Measurements from ENCODE around the gene HNRNPUL2.

DNA sequence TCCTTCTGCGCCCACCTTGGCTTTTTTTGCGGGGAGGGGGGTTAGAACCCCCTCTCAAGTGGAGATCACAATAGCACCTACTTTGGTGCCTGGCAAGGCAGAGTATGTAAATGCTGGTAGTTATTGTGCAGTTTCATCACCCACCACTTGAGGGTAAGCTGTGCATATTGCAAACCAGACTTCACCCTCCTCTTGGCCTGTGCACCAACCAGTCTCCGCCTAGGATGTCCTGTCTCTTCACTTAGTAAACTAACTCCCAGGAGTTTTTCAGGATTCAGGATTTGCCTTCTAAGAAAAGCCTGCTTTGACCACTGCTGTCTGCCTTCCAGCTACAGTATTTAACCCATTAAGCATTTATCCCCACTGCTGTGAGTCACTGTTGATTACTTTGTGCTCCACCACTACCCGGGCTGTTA, 46.4 kb downstream of the HNRNPUL2 start:
- TF ChIP-seq RAD51 (IDR thresholded peaks at IDR 0.05; ENCODE audit: borderline replicate concordance, low read depth) (no peak), U2AF2 (optimal IDR thresholded peaks at IDR 0.05; ENCODE audit: low read depth, low read length) (no peak), RAD21 (CRISPR knock-in tag; conservative IDR thresholded peaks at IDR 0.05 in 1 of 2, IDR thresholded peaks at IDR 0.05 in 1 of 2) (peak; percentile 45 to 69), EZH2 (IDR thresholded peaks at IDR 0.05; ENCODE audit: borderline replicate concordance, low read depth, low read length) (no peak), ARID2 (IDR thresholded peaks at IDR 0.05) (no peak), HNRNPLL (IDR thresholded peaks at IDR 0.05; ENCODE audit: low read depth, low read length, poor library complexity, severe bottlenecking) (no peak), JUND (IDR thresholded peaks at IDR 0.05; ENCODE audit: borderline replicate concordance, low read depth, low read length) (0 out of 2 replicates have a peak, but pooled peaks have one; percentile 11), JUND (tag; IDR thresholded peaks at IDR 0.05; ENCODE audit: borderline replicate concordance, low read depth, low read length) (no peak; the same call in 2 of the 3 replicates), ZNF24 (IDR thresholded peaks at IDR 0.05) (no peak), JUN (IDR thresholded peaks at IDR 0.05; ENCODE audit: borderline replicate concordance, low read depth, low read length) (peak; percentile 14; the same call in 1 of the 2 replicates), JUN (CRISPR knock-in tag; IDR thresholded peaks at IDR 0.05; ENCODE audit: borderline replicate concordance) (no peak), MTA3 (IDR thresholded peaks at IDR 0.05; ENCODE audit: borderline replicate concordance) (no peak), PML (IDR thresholded peaks at IDR 0.05; ENCODE audit: low read length) (no peak)
- TF ChIP-seq, protein P1, sequence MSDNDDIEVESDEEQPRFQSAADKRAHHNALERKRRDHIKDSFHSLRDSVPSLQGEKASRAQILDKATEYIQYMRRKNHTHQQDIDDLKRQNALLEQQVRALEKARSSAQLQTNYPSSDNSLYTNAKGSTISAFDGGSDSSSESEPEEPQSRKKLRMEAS (CRISPR knock-in tag; IDR thresholded peaks at IDR 0.05) = no peak
- TF ChIP-seq, protein P2, sequence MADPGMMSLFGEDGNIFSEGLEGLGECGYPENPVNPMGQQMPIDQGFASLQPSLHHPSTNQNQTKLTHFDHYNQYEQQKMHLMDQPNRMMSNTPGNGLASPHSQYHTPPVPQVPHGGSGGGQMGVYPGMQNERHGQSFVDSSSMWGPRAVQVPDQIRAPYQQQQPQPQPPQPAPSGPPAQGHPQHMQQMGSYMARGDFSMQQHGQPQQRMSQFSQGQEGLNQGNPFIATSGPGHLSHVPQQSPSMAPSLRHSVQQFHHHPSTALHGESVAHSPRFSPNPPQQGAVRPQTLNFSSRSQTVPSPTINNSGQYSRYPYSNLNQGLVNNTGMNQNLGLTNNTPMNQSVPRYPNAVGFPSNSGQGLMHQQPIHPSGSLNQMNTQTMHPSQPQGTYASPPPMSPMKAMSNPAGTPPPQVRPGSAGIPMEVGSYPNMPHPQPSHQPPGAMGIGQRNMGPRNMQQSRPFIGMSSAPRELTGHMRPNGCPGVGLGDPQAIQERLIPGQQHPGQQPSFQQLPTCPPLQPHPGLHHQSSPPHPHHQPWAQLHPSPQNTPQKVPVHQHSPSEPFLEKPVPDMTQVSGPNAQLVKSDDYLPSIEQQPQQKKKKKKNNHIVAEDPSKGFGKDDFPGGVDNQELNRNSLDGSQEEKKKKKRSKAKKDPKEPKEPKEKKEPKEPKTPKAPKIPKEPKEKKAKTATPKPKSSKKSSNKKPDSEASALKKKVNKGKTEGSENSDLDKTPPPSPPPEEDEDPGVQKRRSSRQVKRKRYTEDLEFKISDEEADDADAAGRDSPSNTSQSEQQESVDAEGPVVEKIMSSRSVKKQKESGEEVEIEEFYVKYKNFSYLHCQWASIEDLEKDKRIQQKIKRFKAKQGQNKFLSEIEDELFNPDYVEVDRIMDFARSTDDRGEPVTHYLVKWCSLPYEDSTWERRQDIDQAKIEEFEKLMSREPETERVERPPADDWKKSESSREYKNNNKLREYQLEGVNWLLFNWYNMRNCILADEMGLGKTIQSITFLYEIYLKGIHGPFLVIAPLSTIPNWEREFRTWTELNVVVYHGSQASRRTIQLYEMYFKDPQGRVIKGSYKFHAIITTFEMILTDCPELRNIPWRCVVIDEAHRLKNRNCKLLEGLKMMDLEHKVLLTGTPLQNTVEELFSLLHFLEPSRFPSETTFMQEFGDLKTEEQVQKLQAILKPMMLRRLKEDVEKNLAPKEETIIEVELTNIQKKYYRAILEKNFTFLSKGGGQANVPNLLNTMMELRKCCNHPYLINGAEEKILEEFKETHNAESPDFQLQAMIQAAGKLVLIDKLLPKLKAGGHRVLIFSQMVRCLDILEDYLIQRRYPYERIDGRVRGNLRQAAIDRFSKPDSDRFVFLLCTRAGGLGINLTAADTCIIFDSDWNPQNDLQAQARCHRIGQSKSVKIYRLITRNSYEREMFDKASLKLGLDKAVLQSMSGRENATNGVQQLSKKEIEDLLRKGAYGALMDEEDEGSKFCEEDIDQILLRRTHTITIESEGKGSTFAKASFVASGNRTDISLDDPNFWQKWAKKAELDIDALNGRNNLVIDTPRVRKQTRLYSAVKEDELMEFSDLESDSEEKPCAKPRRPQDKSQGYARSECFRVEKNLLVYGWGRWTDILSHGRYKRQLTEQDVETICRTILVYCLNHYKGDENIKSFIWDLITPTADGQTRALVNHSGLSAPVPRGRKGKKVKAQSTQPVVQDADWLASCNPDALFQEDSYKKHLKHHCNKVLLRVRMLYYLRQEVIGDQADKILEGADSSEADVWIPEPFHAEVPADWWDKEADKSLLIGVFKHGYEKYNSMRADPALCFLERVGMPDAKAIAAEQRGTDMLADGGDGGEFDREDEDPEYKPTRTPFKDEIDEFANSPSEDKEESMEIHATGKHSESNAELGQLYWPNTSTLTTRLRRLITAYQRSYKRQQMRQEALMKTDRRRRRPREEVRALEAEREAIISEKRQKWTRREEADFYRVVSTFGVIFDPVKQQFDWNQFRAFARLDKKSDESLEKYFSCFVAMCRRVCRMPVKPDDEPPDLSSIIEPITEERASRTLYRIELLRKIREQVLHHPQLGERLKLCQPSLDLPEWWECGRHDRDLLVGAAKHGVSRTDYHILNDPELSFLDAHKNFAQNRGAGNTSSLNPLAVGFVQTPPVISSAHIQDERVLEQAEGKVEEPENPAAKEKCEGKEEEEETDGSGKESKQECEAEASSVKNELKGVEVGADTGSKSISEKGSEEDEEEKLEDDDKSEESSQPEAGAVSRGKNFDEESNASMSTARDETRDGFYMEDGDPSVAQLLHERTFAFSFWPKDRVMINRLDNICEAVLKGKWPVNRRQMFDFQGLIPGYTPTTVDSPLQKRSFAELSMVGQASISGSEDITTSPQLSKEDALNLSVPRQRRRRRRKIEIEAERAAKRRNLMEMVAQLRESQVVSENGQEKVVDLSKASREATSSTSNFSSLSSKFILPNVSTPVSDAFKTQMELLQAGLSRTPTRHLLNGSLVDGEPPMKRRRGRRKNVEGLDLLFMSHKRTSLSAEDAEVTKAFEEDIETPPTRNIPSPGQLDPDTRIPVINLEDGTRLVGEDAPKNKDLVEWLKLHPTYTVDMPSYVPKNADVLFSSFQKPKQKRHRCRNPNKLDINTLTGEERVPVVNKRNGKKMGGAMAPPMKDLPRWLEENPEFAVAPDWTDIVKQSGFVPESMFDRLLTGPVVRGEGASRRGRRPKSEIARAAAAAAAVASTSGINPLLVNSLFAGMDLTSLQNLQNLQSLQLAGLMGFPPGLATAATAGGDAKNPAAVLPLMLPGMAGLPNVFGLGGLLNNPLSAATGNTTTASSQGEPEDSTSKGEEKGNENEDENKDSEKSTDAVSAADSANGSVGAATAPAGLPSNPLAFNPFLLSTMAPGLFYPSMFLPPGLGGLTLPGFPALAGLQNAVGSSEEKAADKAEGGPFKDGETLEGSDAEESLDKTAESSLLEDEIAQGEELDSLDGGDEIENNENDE (IDR thresholded peaks at IDR 0.05; ENCODE audit: low read depth, low read length) = no peak
- TF ChIP-seq, protein P3, sequence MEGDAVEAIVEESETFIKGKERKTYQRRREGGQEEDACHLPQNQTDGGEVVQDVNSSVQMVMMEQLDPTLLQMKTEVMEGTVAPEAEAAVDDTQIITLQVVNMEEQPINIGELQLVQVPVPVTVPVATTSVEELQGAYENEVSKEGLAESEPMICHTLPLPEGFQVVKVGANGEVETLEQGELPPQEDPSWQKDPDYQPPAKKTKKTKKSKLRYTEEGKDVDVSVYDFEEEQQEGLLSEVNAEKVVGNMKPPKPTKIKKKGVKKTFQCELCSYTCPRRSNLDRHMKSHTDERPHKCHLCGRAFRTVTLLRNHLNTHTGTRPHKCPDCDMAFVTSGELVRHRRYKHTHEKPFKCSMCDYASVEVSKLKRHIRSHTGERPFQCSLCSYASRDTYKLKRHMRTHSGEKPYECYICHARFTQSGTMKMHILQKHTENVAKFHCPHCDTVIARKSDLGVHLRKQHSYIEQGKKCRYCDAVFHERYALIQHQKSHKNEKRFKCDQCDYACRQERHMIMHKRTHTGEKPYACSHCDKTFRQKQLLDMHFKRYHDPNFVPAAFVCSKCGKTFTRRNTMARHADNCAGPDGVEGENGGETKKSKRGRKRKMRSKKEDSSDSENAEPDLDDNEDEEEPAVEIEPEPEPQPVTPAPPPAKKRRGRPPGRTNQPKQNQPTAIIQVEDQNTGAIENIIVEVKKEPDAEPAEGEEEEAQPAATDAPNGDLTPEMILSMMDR (IDR thresholded peaks at IDR 0.05 in 2 of 3, conservative IDR thresholded peaks at IDR 0.05 in 1 of 3; ENCODE audit: insufficient read depth in 2 of 3, low read depth in 1 of 3, low read length in 3 of 3) = peak; percentile 68 to 83 (median 69)
